H9 (cell line): ENCODE measurements around the gene HSD11B1. TPM values are rescaled to one million over a fixed set of nuclear protein-coding genes. Genes with fewer than 3 reads are reported as not detected.

Experiments used
- DNase-seq: peaks from one replicate; pipeline ENCODE4 v3.0.0-alpha.2; 2017
- H2AFZ ChIP-seq: one replicate; pipeline ENCODE4 v1.6.1; 2013; ENCODE audit warnings: mild to moderate bottlenecking, low read length, control low read depth, moderate library complexity
- H2AK5ac ChIP-seq: 2 replicates; pipeline ENCODE4 v1.6.1; 2013; ENCODE audit warnings: low read length, control low read depth, mixed read lengths; ENCODE audit not compliant: insufficient read length
- H2BK120ac ChIP-seq: one replicate; pipeline ENCODE4 v1.6.1; 2013; ENCODE audit warnings: low read depth, mild to moderate bottlenecking, low read length, control low read depth, inconsistent platforms; ENCODE audit not compliant: poor library complexity, severe bottlenecking
- H2BK12ac ChIP-seq: 2 replicates; pipeline ENCODE4 v1.6.1; 2013; ENCODE audit warnings: low read length, control low read depth, mixed read lengths, low read depth; ENCODE audit not compliant: insufficient read length
- H2BK15ac ChIP-seq: 2 replicates; pipeline ENCODE4 v1.6.1; 2013; ENCODE audit warnings: low read depth, low read length, control low read depth
- H2BK20ac ChIP-seq: one replicate; pipeline ENCODE4 v1.6.1; 2013; ENCODE audit warnings: low read depth, mild to moderate bottlenecking, low read length, control low read depth, inconsistent platforms; ENCODE audit not compliant: poor library complexity, severe bottlenecking
- H2BK5ac ChIP-seq: 2 replicates; pipeline ENCODE4 v1.6.1; 2013; ENCODE audit warnings: low read length, control low read depth, mixed read lengths; ENCODE audit not compliant: insufficient read length
- H3K14ac ChIP-seq: 2 replicates; pipeline ENCODE4 v1.6.1; 2013; ENCODE audit warnings: low read length, control low read depth; ENCODE audit not compliant: insufficient read depth
- H3K18ac ChIP-seq: 2 replicates; pipeline ENCODE4 v1.6.1; 2013; ENCODE audit warnings: low read depth, mild to moderate bottlenecking, mixed read lengths, low read length, control low read depth; ENCODE audit not compliant: insufficient read length
- H3K23ac ChIP-seq: 2 replicates; pipeline ENCODE4 v1.6.1; 2013; ENCODE audit warnings: low read length, control low read depth, mixed read lengths, low read depth; ENCODE audit not compliant: insufficient read length
- H3K23me2 ChIP-seq: 2 replicates; pipeline ENCODE4 v1.6.1; 2013; ENCODE audit warnings: low read depth, mild to moderate bottlenecking, mixed read lengths, low read length, control low read depth; ENCODE audit not compliant: insufficient read length, poor library complexity, severe bottlenecking
- H3K27ac ChIP-seq: 2 replicates; pipeline ENCODE4 v1.5.1; 2013; ENCODE audit warnings: low read length, control low read depth, mixed read lengths, low read depth; ENCODE audit not compliant: insufficient read length
- H3K27me3 ChIP-seq: 2 replicates; pipeline ENCODE4 v1.6.1; 2013; ENCODE audit warnings: low read length, control low read depth, inconsistent platforms; ENCODE audit not compliant: insufficient read depth
- H3K4ac ChIP-seq: 2 replicates; pipeline ENCODE4 v1.6.1; 2013; ENCODE audit warnings: low read depth, mild to moderate bottlenecking, control low read depth, inconsistent platforms, low read length, moderate library complexity
- H3K4me1 ChIP-seq: 2 replicates; pipeline ENCODE4 v1.6.1; 2013; ENCODE audit warnings: low read length, control low read depth, inconsistent platforms; ENCODE audit not compliant: insufficient read depth
- H3K4me2 ChIP-seq: 2 replicates; pipeline ENCODE4 v1.6.1; 2013; ENCODE audit warnings: low read length, control low read depth, mixed read lengths; ENCODE audit not compliant: insufficient read length, insufficient read depth
- H3K56ac ChIP-seq: 2 replicates; pipeline ENCODE4 v1.6.1; 2013; ENCODE audit warnings: low read depth, mild to moderate bottlenecking, mixed read lengths, low read length, control low read depth; ENCODE audit not compliant: insufficient read length
- H3K79me1 ChIP-seq: 2 replicates; pipeline ENCODE4 v1.6.1; 2013; ENCODE audit warnings: low read depth, mild to moderate bottlenecking, moderate library complexity, low read length, control low read depth, inconsistent platforms; ENCODE audit not compliant: insufficient read depth, poor library complexity, severe bottlenecking
- H3K79me2 ChIP-seq: 2 replicates; pipeline ENCODE4 v1.6.1; 2013; ENCODE audit warnings: low read length, control low read depth, inconsistent platforms; ENCODE audit not compliant: insufficient read depth
- H3K9ac ChIP-seq: 2 replicates; pipeline ENCODE4 v1.6.1; 2013; ENCODE audit warnings: low read length, control low read depth, mixed read lengths; ENCODE audit not compliant: insufficient read length; ENCODE audit errors: extremely low read depth
- H3K9me3 ChIP-seq: one replicate; pipeline ENCODE4 v1.6.1; 2013; ENCODE audit warnings: low read depth, low read length, inconsistent platforms; ENCODE audit not compliant: control insufficient read depth
- H3T11ph ChIP-seq: one replicate; pipeline ENCODE4 v1.6.1; 2013; ENCODE audit warnings: mild to moderate bottlenecking, low read length, control low read depth, inconsistent platforms
- H4K20me1 ChIP-seq: one replicate; pipeline ENCODE4 v1.6.1; 2013; ENCODE audit not compliant: control insufficient read depth, insufficient read length, insufficient read depth
- H4K5ac ChIP-seq: 2 replicates; pipeline ENCODE4 v1.6.1; 2013; ENCODE audit warnings: low read depth, mild to moderate bottlenecking, mixed read lengths, low read length, control low read depth; ENCODE audit not compliant: insufficient read length
- H4K8ac ChIP-seq: replicated peaks from 2 replicates; pipeline ENCODE4 v1.6.1; 2013; ENCODE audit warnings: low read length, control low read depth, mixed read lengths, low read depth; ENCODE audit not compliant: insufficient read length
- H4K91ac ChIP-seq: 2 replicates; pipeline ENCODE4 v1.6.1; 2013; ENCODE audit warnings: low read depth, mild to moderate bottlenecking, moderate library complexity, mixed read lengths, low read length, control low read depth; ENCODE audit not compliant: insufficient read length
- H3K27ac Mint-ChIP-seq, 3 experiments: 2 replicates in 2 of 3; 3 replicates in 1 of 3; pipeline ENCODE4 v1.8.0; 2020 to 2021; ENCODE audit warnings: mixed read lengths in 3 of 3, mild to moderate bottlenecking in 1 of 3, moderate library complexity in 1 of 3
- H3K27me3 Mint-ChIP-seq: 2 replicates; pipeline ENCODE4 v1.8.0; 2021; ENCODE audit warnings: low read depth, mild to moderate bottlenecking, moderate library complexity, mixed read lengths
- H3K36me3 Mint-ChIP-seq, 3 experiments: 2 replicates in 2 of 3; 3 replicates in 1 of 3; pipeline ENCODE4 v1.8.0; 2020 to 2021; ENCODE audit warnings: low read depth in 3 of 3, mixed read lengths in 3 of 3; ENCODE audit not compliant: insufficient read depth in 1 of 3
- H3K4me1 Mint-ChIP-seq, 2 experiments: 2 replicates each; pipeline ENCODE4 v1.8.0; 2020; ENCODE audit warnings: mixed read lengths in 2 of 2
- H3K4me3 Mint-ChIP-seq, 2 experiments: 2 replicates in 1 of 2; 3 replicates in 1 of 2; pipeline ENCODE4 v1.8.0; 2020 to 2021; ENCODE audit warnings: mild to moderate bottlenecking in 2 of 2, mixed read lengths in 2 of 2, moderate library complexity in 1 of 2
- H3K9me3 Mint-ChIP-seq, 2 experiments: 2 replicates in 1 of 2; 3 replicates in 1 of 2; pipeline ENCODE4 v1.8.0; 2020; ENCODE audit warnings: mild to moderate bottlenecking in 2 of 2, mixed read lengths in 2 of 2, moderate library complexity in 1 of 2
- WGBS: extraction: QIAGEN DNeasy Blood & Tissue Kit; methylation state at CpG from one replicate; pipeline ENCODE4 v1.1.7; 2013; ENCODE audit warnings: missing lambda C conversion rate, low lambda C conversion rate, mixed read lengths; ENCODE audit not compliant: insufficient read length; ENCODE audit errors: extremely low coverage; 5-methylcytosine and 5-hydroxymethylcytosine counted together
- total RNA-seq: library from RNA; stranded (reverse); gene quantifications from 2 replicates; pipeline ENCODE4 v1.2.1, GENCODE V29; 2021
- TF ChIP-seq, protein P1 (sequence below): fragments of 200-600 bp; sonication (generic); conservative IDR thresholded peaks from 3 replicates; pipeline ENCODE4 v1.8.0; 2021; ENCODE audit warnings: antibody characterized with exemption, mild to moderate bottlenecking

HSD11B1 gene
- total RNA-seq, 1 experiment from 2014 or later, result not detected

DNA sequence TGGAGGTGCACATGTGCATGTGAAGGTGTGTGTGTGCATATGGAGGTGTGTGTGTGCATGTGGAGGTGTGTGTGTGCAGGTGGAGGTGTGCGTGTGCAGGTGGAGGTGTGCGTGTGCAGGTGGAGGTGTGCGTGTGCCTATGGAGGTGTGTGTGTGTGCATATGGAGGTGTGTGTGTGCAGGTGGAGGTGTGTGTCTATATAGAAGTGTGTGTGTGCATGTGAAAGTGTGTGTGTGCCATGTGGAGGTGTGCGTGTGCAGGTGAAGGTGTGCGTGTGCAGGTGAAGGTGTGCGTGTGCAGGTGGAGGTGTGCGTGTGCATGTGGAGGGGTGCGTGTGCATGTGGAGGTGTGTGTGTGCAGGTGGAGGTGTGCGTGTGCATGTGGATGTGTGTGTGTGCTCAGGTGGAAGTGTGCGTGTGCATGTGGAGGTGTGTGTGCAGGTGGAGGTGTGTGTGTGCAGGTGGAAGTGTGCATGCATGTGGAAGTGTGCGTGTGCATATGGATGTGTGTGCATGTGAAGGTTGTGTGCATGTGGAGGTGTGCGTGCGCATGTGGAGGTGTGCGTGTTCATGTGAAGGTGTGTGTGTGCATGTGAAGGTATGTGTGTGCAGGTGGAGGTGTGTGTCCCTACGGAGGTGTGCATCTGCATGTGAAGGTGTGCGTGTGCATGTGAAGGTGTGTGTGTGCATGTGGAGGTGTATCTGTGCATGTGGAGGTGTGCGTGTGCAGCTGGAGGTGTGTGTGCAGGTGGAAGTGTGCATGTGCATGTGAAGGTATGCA lies 66.2 kb downstream of the HSD11B1 start:
- Histone ChIP-seq H3K9ac (no peak overlapping the region), H2BK20ac (no peak overlapping the region), H2BK15ac (no peak overlapping the region), H4K91ac (no peak overlapping the region), H3K4me2 (no peak overlapping the region), H3K4ac (no peak overlapping the region), H3K23me2 (no peaks in the 10 kb centered on the region), H2AK5ac (no peak overlapping the region), H3K56ac (no peak overlapping the region), H3K79me2 (no peaks in the 10 kb centered on the region), H4K5ac (peak overlapping the region; percentile 0), H2BK12ac (no peak overlapping the region), H3K27ac (no peak overlapping the region), H3T11ph (no peak overlapping the region), H3K18ac (peak overlapping the region; percentile 6), H3K23ac (no peak overlapping the region), H2BK120ac (no peak overlapping the region), H3K14ac (no peak overlapping the region), H3K4me1 (no peaks in the 10 kb centered on the region), H4K8ac (peak overlapping the region; percentile 40), H3K27me3 (no peaks in the 10 kb centered on the region), H3K9me3 (no peaks in the 10 kb centered on the region), H3K79me1 (no peaks in the 10 kb centered on the region), H2BK5ac (no peak overlapping the region), H2AFZ (no peak overlapping the region), H4K20me1 (peaks cover 3% of the 10 kb centered on the region)
- Mint-ChIP-seq H3K9me3 (no peaks in the 10 kb centered on the region), H3K4me1 (peaks cover 0 to 6% of the 10 kb centered on the region in 2 experiments; a peak in 1 of 4 replicates), H3K4me3 (no peak overlapping the region), H3K36me3 (no peaks in the 10 kb centered on the region; a peak in 1 of 7 replicates), H3K27ac (no peak overlapping the region), H3K27me3 (peaks cover 6% of the 10 kb centered on the region; the same call in 1 of the 2 replicates)
- DNase-seq, result no peak
- WGBS, result no CpG with 5 or more reads among the region's 17 CpGs
- TF ChIP-seq, protein P1, sequence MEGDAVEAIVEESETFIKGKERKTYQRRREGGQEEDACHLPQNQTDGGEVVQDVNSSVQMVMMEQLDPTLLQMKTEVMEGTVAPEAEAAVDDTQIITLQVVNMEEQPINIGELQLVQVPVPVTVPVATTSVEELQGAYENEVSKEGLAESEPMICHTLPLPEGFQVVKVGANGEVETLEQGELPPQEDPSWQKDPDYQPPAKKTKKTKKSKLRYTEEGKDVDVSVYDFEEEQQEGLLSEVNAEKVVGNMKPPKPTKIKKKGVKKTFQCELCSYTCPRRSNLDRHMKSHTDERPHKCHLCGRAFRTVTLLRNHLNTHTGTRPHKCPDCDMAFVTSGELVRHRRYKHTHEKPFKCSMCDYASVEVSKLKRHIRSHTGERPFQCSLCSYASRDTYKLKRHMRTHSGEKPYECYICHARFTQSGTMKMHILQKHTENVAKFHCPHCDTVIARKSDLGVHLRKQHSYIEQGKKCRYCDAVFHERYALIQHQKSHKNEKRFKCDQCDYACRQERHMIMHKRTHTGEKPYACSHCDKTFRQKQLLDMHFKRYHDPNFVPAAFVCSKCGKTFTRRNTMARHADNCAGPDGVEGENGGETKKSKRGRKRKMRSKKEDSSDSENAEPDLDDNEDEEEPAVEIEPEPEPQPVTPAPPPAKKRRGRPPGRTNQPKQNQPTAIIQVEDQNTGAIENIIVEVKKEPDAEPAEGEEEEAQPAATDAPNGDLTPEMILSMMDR, result no peak
